Measurements from ENCODE around the gene PRKCA. TPM values are rescaled to one million over a fixed set of nuclear protein-coding genes. Genes with fewer than 3 reads are reported as not detected.
"Not testable (repeated sequence)": the region's sequence is repeated elsewhere in the genome, so short reads cannot be mapped to it uniquely, and the experiment has no call there.

Gene PRKCA
- total and polyA plus RNA-seq, 5 experiments from 2014 or later = 1.3 to 97.3 (median 5.8) TPM

DNA sequence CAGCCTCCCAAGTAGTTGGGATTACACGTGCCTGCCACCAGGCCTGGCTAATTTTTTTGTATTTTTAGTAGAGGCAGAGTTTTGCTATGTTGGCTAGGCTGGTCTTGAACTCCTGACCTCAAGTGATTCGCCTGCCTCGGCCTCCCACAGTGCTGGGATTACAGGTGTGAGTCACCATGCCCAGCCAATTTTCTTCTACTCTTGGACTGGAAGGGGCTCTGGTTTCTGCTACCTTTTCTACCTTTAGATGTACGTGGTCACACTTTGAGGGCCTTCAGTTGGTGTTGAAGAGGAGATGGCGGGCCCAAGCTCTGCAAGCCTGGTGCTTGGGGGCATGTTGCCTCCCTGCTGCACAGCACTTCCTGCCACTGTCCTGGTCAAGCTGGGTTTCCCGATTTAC lies 173.6 kb downstream of the PRKCA start:
- peaks cover 18 to 55% (median 40%) of the 10 kb centered on the region in 4 donors for H3K4me1 Mint-ChIP-seq
- ATAC-seq = no peak

DNA sequence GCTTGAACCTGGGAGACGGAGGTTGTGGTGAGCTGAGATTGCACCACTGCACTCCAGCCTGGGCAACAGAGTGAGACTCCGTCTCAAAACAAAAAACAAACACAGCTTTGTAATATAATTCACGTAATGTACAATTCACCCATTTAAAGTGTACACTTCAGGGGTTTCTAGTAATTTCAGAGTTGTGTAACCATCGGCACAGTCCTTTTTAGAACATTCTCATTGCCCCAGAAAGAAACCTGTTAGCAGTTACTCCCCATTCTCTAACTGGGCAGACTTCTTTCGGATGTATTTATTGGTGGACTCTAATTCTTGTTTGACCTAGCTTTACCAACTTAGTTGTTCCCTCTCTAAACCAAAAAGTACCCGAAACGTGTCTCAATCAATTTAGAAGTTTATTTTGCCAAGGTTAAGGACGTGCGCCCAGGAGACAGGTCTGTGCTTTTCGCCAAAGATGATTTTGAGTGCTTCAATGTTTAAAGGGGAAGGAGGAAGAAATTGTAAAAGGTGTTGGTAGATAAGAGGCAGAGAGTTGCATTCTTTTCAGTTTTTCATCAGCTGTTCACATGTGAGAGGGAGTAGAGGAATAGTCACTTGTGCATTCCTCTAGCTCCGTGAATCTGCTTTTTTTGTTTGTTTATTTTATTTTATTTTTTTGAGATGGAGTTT lies 175.3 kb downstream of the PRKCA start:
- ATAC-seq = no peak
- POLR2A ChIA-PET = no interaction called here
- no peak for DNase-seq
- Mint-ChIP-seq H3K9me3 (peaks cover 0 to 4% (median 0%) of the 10 kb centered on the region in 9 donors), H3K4me1 (peaks cover 17 to 58% (median 38%) of the 10 kb centered on the region in 4 donors), H3K36me3 (peaks cover 9 to 27% (median 26%) of the 10 kb centered on the region in 3 donors), H3K27ac (peak overlapping the region in 1 of 10 donors; percentile 61), H3K27me3 (no peaks in the 10 kb centered on the region), H3K4me3 (no peak overlapping the region)

More for the DNA sequence above, 173.6 kb downstream of the PRKCA start:
- H3K27ac Mint-ChIP-seq = no peak overlapping the region
- no peak overlapping the region for H3K4me3 Mint-ChIP-seq
- DNase-seq = no peak
- peaks cover 0 to 4% (median 0%) of the 10 kb centered on the region in 9 donors for H3K9me3 Mint-ChIP-seq
- POLR2A ChIA-PET = no interaction called here
- H3K27me3 Mint-ChIP-seq = no peaks in the 10 kb centered on the region
- peaks cover 9 to 33% (median 25%) of the 10 kb centered on the region in 3 donors for H3K36me3 Mint-ChIP-seq

DNA sequence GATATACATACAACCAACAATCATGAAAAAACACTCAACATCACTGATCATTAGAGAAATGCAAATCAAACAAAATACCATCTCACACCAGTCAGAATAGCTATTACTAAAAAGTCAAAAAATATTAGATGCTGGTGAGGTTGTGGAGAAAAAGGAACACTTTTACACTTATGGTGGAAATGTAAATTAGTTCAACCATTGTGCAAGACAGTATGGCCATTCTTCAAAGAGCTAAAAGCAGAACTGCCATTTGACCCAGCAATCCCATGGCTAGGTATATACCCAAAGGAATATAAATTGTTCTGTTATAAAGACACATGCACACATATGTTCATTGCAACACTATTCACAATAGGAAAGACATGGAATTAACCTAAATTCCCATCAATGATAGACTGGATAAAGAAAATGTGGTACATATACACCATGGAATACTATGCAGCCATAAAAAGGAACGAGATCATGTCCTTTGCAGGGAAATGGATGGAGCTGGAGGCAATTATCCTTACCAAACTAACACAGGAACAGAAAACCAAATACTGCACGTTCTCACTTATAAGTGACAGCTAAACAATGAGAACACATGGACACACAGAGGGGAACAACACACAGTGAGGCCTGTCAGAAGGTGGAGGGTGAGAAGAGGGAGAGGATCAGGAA lies 176.9 kb downstream of the PRKCA start:
- DNase-seq, H3K9me3 Mint-ChIP-seq, H3K4me3 Mint-ChIP-seq, H3K27me3 Mint-ChIP-seq, ATAC-seq, POLR2A ChIA-PET: not testable (repeated sequence)
- Mint-ChIP-seq H3K4me1 (peaks cover 13 to 58% (median 36%) of the 10 kb centered on the region in 4 donors), H3K36me3 (peaks cover 9 to 26% (median 19%) of the 10 kb centered on the region in 3 donors), H3K27ac (peak overlapping the region in 1 of 10 donors; percentile 14)

DNA sequence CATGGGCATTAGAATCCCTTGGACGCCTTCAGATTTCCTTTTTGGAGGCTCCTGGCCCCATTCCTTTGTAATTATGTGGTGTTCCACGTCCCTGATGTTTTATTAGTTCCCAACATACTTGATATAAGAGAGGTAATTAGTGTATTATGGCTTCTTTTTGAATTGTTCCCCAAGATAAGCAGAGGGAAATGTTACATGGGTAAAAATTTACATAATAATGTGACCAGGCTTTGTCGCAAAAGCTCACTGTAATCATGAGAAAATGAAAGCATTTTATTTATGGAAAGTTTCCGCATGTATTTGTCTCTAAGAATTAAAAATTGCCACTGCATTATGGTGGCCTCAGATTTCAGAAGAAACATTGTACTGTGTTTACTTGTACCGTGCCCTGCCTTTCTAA lies 177.8 kb downstream of the PRKCA start:
- peaks cover 9 to 26% (median 21%) of the 10 kb centered on the region in 3 donors for H3K36me3 Mint-ChIP-seq
- H3K9me3 Mint-ChIP-seq = peaks cover 0 to 4% (median 0%) of the 10 kb centered on the region in 9 donors
- H3K4me3 Mint-ChIP-seq = no peak overlapping the region
- DNase-seq (no peak), ATAC-seq (no peak)
- no peaks in the 10 kb centered on the region for H3K27me3 Mint-ChIP-seq
- H3K4me1 Mint-ChIP-seq = peaks cover 13 to 56% (median 34%) of the 10 kb centered on the region in 4 donors
- H3K27ac Mint-ChIP-seq = peak overlapping the region in 3 of 10 donors; percentile 6 to 61 (median 51)
- POLR2A ChIA-PET = no interaction called here

DNA sequence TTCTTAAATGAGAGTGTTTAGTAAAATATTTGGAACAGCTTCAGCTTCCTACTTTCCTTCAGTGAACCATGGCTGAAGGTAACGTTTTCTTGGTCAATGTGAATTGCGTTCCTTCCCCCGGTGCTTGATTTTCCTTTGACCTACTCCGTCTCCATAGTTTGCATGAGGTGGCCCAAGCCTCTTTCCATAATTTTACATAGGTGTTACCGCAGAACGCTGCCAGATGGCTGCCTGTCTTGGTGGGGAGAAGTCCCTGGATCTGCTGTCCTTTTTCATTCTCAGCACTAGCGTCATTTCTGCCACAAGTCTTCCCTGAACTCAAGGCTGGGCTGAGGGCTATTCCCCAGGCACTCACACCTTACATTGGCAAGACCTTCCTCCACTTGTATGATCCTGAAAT lies 178.4 kb downstream of the PRKCA start:
- peaks cover 0 to 4% (median 0%) of the 10 kb centered on the region in 9 donors for H3K9me3 Mint-ChIP-seq
- H3K4me1 Mint-ChIP-seq = peaks cover 13 to 57% (median 36%) of the 10 kb centered on the region in 4 donors
- H3K36me3 Mint-ChIP-seq = peaks cover 9 to 26% (median 23%) of the 10 kb centered on the region in 3 donors
- POLR2A ChIA-PET = no interaction called here
- DNase-seq (no peak), ATAC-seq (no peak)
- H3K27me3 Mint-ChIP-seq = no peaks in the 10 kb centered on the region
- H3K27ac Mint-ChIP-seq = peak overlapping the region in 2 of 10 donors; percentile 48 to 53
- no peak overlapping the region for H3K4me3 Mint-ChIP-seq

DNA sequence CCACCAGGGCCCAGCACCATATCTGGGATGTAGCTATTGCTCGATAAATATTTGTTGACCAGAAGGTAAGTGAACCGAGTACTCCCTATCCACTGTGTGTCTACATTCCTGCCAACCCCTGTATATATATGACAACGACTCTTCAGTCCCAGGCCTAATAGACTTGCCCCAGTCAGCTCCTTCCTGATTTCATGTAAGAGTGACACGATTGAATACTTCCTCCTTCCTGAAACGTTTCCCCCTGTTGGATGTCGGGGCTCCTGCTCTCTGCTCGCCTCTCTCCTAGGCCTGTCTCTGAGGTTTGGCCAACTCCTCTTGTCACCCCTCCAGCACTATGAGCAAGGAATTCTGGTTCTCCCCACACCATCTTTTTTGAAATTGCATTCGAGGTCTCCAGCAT lies 178.9 kb downstream of the PRKCA start:
- H3K4me1 Mint-ChIP-seq = peaks cover 16 to 57% (median 36%) of the 10 kb centered on the region in 4 donors
- no peaks in the 10 kb centered on the region for H3K27me3 Mint-ChIP-seq
- H3K4me3 Mint-ChIP-seq = no peak overlapping the region
- H3K27ac Mint-ChIP-seq = peak overlapping the region in 2 of 10 donors; percentile 35 to 70
- POLR2A ChIA-PET = no interaction called here
- H3K36me3 Mint-ChIP-seq = peaks cover 9 to 26% (median 23%) of the 10 kb centered on the region in 3 donors
- DNase-seq (no peak), ATAC-seq (no peak)
- H3K9me3 Mint-ChIP-seq = peaks cover 0 to 4% (median 0%) of the 10 kb centered on the region in 9 donors

DNA sequence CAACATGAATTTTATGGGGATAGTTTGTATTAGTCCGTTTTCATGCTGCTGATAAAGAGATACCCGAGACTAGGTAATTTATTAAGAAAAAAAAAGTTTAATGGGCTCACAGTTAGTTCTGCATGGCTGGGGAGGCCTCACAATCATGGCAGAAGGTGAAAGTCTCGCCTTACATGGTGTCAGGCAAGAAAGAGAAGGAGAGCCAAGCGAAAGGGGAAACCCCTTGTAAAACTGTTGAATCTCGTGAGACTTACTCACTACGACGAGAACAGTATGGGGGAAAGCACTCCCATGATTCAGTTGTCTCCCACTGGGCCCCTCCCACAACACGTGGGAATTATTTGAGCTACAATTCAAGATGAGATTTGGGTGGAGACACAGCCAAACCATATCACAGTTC lies 181.5 kb downstream of the PRKCA start:
- Mint-ChIP-seq H3K27ac (peak overlapping the region in 3 of 10 donors; percentile 9 to 18 (median 15)), H3K36me3 (peaks cover 1 to 28% (median 23%) of the 10 kb centered on the region in 3 donors), H3K4me3 (no peak overlapping the region), H3K27me3 (no peaks in the 10 kb centered on the region), H3K9me3 (peaks cover 0 to under 1% (median 0%) of the 10 kb centered on the region in 9 donors), H3K4me1 (peaks cover 18 to 72% (median 51%) of the 10 kb centered on the region in 4 donors)
- DNase-seq (no peak), ATAC-seq (no peak)
- POLR2A ChIA-PET = no interaction called here

DNA sequence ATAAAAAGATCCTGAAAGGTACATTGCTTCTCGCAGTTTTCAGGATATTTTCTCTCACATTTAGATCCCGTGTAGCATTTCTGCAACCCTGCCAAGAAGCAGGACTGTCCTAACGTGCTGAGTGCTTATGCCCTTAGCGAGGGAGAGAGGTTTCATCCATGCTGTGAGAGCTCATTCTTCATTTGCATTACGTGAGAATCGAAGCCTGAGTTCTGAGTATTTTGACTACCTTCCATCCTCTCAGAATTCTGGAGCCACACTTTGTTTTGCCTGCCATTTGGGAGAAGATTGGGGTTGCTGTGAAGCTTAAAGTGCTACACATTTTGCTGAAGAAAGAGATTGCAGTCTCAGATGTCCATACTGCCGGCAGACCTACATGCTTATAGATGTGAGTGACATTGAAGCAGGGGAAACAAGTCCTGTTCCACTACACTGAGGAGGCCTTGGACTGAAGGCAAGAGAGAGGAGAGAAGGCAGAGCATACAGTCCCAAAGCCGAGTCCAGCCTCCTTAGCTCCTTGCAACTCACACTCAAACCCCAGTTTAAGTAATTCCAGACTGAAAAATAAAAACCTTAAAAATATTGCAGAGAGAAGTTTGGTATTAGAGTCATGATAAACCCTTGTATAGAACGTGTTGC lies 183.0 kb downstream of the PRKCA start:
- H3K36me3 Mint-ChIP-seq = peaks cover 0 to 21% (median 14%) of the 10 kb centered on the region in 3 donors
- POLR2A ChIA-PET = no interaction called here
- H3K27ac Mint-ChIP-seq = peak overlapping the region in 2 of 10 donors; percentile 2 to 38
- no peak overlapping the region for H3K4me3 Mint-ChIP-seq
- DNase-seq (no peak), ATAC-seq (no peak)
- H3K4me1 Mint-ChIP-seq = peaks cover 21 to 75% (median 56%) of the 10 kb centered on the region in 4 donors
- no peaks in the 10 kb centered on the region for H3K9me3 Mint-ChIP-seq
- H3K27me3 Mint-ChIP-seq = no peaks in the 10 kb centered on the region

DNA sequence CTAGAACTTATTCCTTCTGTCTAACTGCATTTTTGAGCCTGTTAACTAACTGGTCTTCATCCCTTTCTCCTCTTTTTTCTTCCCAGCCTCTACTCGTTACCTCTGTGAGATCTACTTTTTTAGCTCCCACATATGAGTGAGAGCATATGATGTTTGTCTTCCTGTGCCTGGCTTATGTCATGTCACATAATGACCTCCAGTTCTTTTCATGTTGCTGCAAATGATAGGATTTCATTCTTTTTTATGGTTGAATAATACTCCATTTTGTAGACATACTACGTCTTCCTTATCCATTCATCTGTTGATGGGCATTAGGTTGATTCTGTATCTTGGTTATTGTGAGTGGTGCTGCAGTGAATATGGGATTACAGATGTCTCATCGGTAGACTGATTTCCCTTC lies 184.7 kb downstream of the PRKCA start:
- H3K9me3 Mint-ChIP-seq = no peaks in the 10 kb centered on the region
- DNase-seq (no peak), ATAC-seq (no peak)
- peaks cover 0 to 16% (median 3%) of the 10 kb centered on the region in 3 donors for H3K36me3 Mint-ChIP-seq
- peaks cover 29 to 79% (median 60%) of the 10 kb centered on the region in 4 donors for H3K4me1 Mint-ChIP-seq
- H3K27me3 Mint-ChIP-seq = no peaks in the 10 kb centered on the region
- POLR2A ChIA-PET = no interaction called here
- peak overlapping the region in 3 of 10 donors; percentile 8 to 35 (median 23) for H3K27ac Mint-ChIP-seq
- no peak overlapping the region for H3K4me3 Mint-ChIP-seq

DNA sequence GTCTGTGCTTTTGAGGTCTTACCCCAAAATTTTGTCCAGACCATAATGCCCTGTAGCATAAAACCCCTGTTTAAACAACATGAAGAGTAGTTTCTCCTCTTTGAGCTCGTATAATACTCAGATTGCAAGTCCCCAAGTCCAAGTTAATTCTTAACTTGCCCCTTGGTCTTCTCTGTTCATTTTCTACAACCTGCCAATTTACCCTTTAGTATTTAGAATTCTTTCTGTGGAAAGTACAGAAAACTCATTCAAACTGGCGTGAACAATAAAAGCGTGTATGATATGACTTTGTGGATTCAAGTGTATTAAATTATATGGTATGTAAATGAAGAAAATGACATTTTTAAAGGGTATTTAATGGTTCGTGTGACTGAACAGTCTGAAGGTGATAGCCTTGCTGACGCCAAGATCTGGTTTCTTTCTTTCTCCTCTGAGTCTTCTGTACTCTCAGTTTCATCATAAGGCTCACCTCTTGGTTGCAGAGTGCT lies 185.6 kb downstream of the PRKCA start:
- no peak for DNase-seq
- Mint-ChIP-seq H3K27ac (peak overlapping the region in 3 of 10 donors; percentile 16 to 35 (median 31)), H3K4me1 (peaks cover 32 to 81% (median 61%) of the 10 kb centered on the region in 4 donors), H3K9me3 (no peaks in the 10 kb centered on the region), H3K36me3 (peaks cover 0 to 18% (median 3%) of the 10 kb centered on the region in 3 donors), H3K27me3 (no peaks in the 10 kb centered on the region), H3K4me3 (no peak overlapping the region)
- no peak for ATAC-seq
- POLR2A ChIA-PET = no interaction called here

DNA sequence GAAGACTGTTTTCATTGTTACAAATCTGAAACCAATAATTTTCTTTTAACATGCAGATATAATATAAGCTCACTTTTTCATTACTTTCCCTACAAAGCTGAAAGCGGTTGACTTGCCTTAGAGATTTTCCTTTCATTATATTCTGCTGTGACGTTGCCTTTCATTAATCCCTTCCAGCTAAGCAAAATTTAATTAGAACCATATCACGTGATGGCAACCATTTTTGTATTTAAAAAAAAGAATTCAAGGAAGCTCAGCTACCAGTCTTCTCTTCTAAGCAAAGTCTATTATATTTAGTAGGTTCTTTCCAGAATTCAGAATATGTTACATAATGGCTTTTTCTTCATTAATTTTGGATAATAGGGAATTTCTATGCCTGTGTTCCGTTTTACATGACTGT lies 186.5 kb downstream of the PRKCA start:
- Mint-ChIP-seq H3K36me3 (peaks cover 0 to 20% (median 3%) of the 10 kb centered on the region in 3 donors), H3K4me1 (peaks cover 41 to 84% (median 66%) of the 10 kb centered on the region in 4 donors), H3K27me3 (no peaks in the 10 kb centered on the region), H3K9me3 (no peaks in the 10 kb centered on the region), H3K27ac (no peak overlapping the region), H3K4me3 (no peak overlapping the region)
- no peak for ATAC-seq
- no peak for DNase-seq
- POLR2A ChIA-PET = no interaction called here

DNA sequence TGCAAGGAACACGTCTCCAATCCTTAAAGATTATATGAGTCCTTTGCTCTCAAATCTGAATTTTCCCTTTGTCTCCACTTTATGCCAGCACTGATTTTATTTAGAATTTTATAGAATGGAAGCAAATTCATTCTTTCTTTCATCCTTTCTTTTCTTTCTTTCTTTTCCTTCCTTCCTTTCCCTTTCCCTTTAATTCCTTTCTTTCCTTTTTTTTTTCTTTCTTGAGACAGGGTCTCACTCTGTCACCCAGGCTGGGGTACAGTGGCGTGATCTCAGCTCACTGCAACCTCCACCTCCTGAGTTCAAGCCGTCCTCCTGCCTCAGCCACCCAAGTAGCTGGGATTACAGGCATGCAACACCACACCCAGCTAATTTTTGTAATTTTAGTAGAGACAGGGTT lies 187.2 kb downstream of the PRKCA start:
- POLR2A ChIA-PET, H3K9me3 Mint-ChIP-seq, DNase-seq, H3K27me3 Mint-ChIP-seq, ATAC-seq: not testable (repeated sequence)
- H3K4me3 Mint-ChIP-seq = peak overlapping the region in 1 of 10 donors; percentile 16
- H3K4me1 Mint-ChIP-seq = peaks cover 48 to 88% (median 71%) of the 10 kb centered on the region in 4 donors
- peaks cover 0 to 24% (median 3%) of the 10 kb centered on the region in 3 donors for H3K36me3 Mint-ChIP-seq
- H3K27ac Mint-ChIP-seq = peak overlapping the region in 2 of 10 donors; percentile 67 to 76
